IMR-90 (cell line): Measurements from ENCODE around the gene SERPINF2. TPM values are rescaled to one million over a fixed set of nuclear protein-coding genes. Genes with fewer than 3 reads are reported as not detected.

Source experiments
- ATAC-seq: fragments of 200-7000 bp; cut with Tn5 transposase; 2 replicates; pipeline ENCODE4 v1.9.1; 2020; ENCODE audit warnings: low read depth, mild to moderate bottlenecking, moderate library complexity
- BruUV-seq: library from RNA; stranded (reverse); fragments of 400-500 nt; replicated peaks from 2 replicates; lab custom pipeline; 2021; lab: Mats Ljungman, UMichigan
- CTCF ChIA-PET: fragments of 300-600 bp; formaldehyde crosslinking; extraction: SDS; loops from one replicate; lab custom pipeline; 2021; ENCODE audit warnings: antibody characterized with exemption; lab: Yijun Ruan, JAX
- POLR2A ChIA-PET: fragments of 300-600 bp; sonication (Branson Sonifier 250); formaldehyde crosslinking; loops from one replicate; lab custom pipeline; 2022; ENCODE audit warnings: antibody characterized with exemption; ENCODE audit not compliant: unreplicated experiment; lab: Charles Lee
- DNase-seq: peaks from one replicate; pipeline ENCODE4 v3.0.0; 2013
- H2AFZ ChIP-seq: replicated peaks from 2 replicates; pipeline ENCODE3; 2013; ENCODE audit warnings: low read length, mild to moderate bottlenecking; ENCODE audit not compliant: poor library complexity
- H2AK5ac ChIP-seq: 2 replicates; pipeline ENCODE4 v1.6.1; 2013; ENCODE audit warnings: low read depth, low read length, inconsistent platforms
- H2AK9ac ChIP-seq: replicated peaks from 2 replicates; pipeline ENCODE3; 2013; ENCODE audit warnings: mild to moderate bottlenecking, low read depth, low read length, moderate library complexity; ENCODE audit not compliant: poor library complexity
- H2BK120ac ChIP-seq: 2 replicates; pipeline ENCODE4 v1.6.1; 2013; ENCODE audit warnings: low read depth, low read length, inconsistent platforms
- H2BK15ac ChIP-seq: 3 replicates; pipeline ENCODE4 v1.6.1; 2013; ENCODE audit warnings: low read depth, low read length, inconsistent platforms
- H2BK20ac ChIP-seq: 2 replicates; pipeline ENCODE4 v1.6.1; 2013; ENCODE audit warnings: low read depth, mild to moderate bottlenecking, inconsistent platforms, low read length, moderate library complexity
- H2BK5ac ChIP-seq: 2 replicates; pipeline ENCODE4 v1.6.1; 2013; ENCODE audit warnings: mild to moderate bottlenecking, low read depth, low read length, inconsistent platforms; ENCODE audit not compliant: poor library complexity, severe bottlenecking
- H3K14ac ChIP-seq: replicated peaks from 2 replicates; pipeline ENCODE4 v1.6.1; 2013; ENCODE audit warnings: low read depth, low read length, inconsistent platforms
- H3K18ac ChIP-seq: 2 replicates; pipeline ENCODE4 v1.6.1; 2013; ENCODE audit warnings: low read depth, low read length, control low read depth
- H3K23ac ChIP-seq: 2 replicates; pipeline ENCODE4 v1.6.1; 2013; ENCODE audit warnings: low read depth, low read length, inconsistent platforms
- H3K27ac ChIP-seq: 2 replicates; pipeline ENCODE4 v1.5.1; 2013; ENCODE audit warnings: mild to moderate bottlenecking, control low read depth, low read length; ENCODE audit not compliant: insufficient read depth
- H3K27me3 ChIP-seq: 2 replicates; pipeline ENCODE4 v1.6.1; 2013; ENCODE audit warnings: low read length; ENCODE audit not compliant: control insufficient read depth, insufficient read depth
- H3K36me3 ChIP-seq: 2 replicates; pipeline ENCODE4 v1.6.1; 2013; ENCODE audit warnings: low read length, mixed read lengths; ENCODE audit not compliant: control insufficient read depth, insufficient read depth
- H3K4ac ChIP-seq: 2 replicates; pipeline ENCODE4 v1.6.1; 2013; ENCODE audit warnings: low read depth, low read length, inconsistent platforms
- H3K4me1 ChIP-seq: 2 replicates; pipeline ENCODE4 v1.6.1; 2013; ENCODE audit warnings: low read length, mixed read lengths; ENCODE audit not compliant: control insufficient read depth, insufficient read depth
- H3K4me2 ChIP-seq: 2 replicates; pipeline ENCODE4 v1.6.1; 2013; ENCODE audit warnings: low read depth, mild to moderate bottlenecking, control low read depth, low read length, moderate library complexity
- H3K4me3 ChIP-seq: 2 replicates; pipeline ENCODE4 v1.5.1; 2013; ENCODE audit warnings: low read depth, mild to moderate bottlenecking, control low read depth, low read length, moderate library complexity; ENCODE audit not compliant: insufficient read depth
- H3K56ac ChIP-seq: 2 replicates; pipeline ENCODE4 v1.6.1; 2013; ENCODE audit warnings: low read length, inconsistent platforms; ENCODE audit not compliant: insufficient read depth; ENCODE audit errors: extremely low read depth
- H3K79me1 ChIP-seq, 2 experiments: 2 replicates each; pipeline ENCODE4 v1.6.1; 2013; ENCODE audit warnings: low read length in 2 of 2, inconsistent platforms in 1 of 2, low read depth in 1 of 2
- H3K9ac ChIP-seq: 2 replicates; pipeline ENCODE4 v1.6.1; 2013; ENCODE audit warnings: low read depth, low read length, control low read depth
- H3K9me1 ChIP-seq: 2 replicates; pipeline ENCODE4 v1.6.1; 2013; ENCODE audit warnings: low read length, inconsistent platforms; ENCODE audit not compliant: insufficient read depth
- H3K9me3 ChIP-seq: 2 replicates; pipeline ENCODE4 v1.6.1; 2013; ENCODE audit warnings: low read length; ENCODE audit not compliant: control insufficient read depth, insufficient read depth
- H4K20me1 ChIP-seq: 2 replicates; pipeline ENCODE4 v1.6.1; 2013; ENCODE audit warnings: low read length, inconsistent platforms; ENCODE audit not compliant: insufficient read depth
- H4K5ac ChIP-seq: 2 replicates; pipeline ENCODE4 v1.6.1; 2013; ENCODE audit warnings: mild to moderate bottlenecking, low read depth, low read length, control low read depth
- H4K8ac ChIP-seq, 2 experiments: 2 replicates each; pipeline ENCODE4 v1.6.1; 2013; ENCODE audit warnings: low read depth in 2 of 2, low read length in 2 of 2, control low read depth in 1 of 2, inconsistent platforms in 1 of 2
- H4K91ac ChIP-seq: 2 replicates; pipeline ENCODE4 v1.6.1; 2013; ENCODE audit warnings: low read depth, low read length, inconsistent platforms; ENCODE audit not compliant: insufficient read depth
- CTCF ChIP-seq: conservative IDR thresholded peaks from 2 replicates; pipeline ENCODE4 v1.5.1; 2012; ENCODE audit warnings: mild to moderate bottlenecking, low read depth, low read length, improper control_type of control experiment
- MXI1 ChIP-seq: IDR thresholded peaks from 2 replicates; pipeline ENCODE4 v1.6.1; 2012; ENCODE audit warnings: low read depth, mild to moderate bottlenecking, low read length, moderate library complexity, borderline replicate concordance
- SMC3 ChIP-seq: fragments of 150-350 bp; IDR thresholded peaks from 2 replicates; pipeline ENCODE4 v1.6.1; 2016; ENCODE audit warnings: low read depth, mild to moderate bottlenecking, antibody characterized with exemption, low read length, moderate library complexity
- WGBS, 2 experiments: methylation state at CpG; one replicate each; pipeline versions ENCODE4 v1.1.5 to v1.1.7; 2013; ENCODE audit warnings: missing lambda C conversion rate in 2 of 2; ENCODE audit not compliant: insufficient read length in 1 of 2; ENCODE audit errors: extremely low coverage in 2 of 2; 5-methylcytosine and 5-hydroxymethylcytosine counted together
- dilution Hi-C: fragments of 300-500 bp; cut with HindIII; formaldehyde crosslinking; loops from one replicate; pipeline ENCODE4 v1.14.3; 2018; ENCODE audit warnings: low sequenced_read_pairs; ENCODE audit not compliant: unreplicated experiment
- in situ Hi-C: fragments of 300-500 bp; cut with MboI; formaldehyde crosslinking; loops from 3 replicates; pipeline ENCODE4 v1.14.3; 2019; ENCODE audit warnings: low sequenced_read_pairs, inconsistent platforms, mixed read lengths
- intact Hi-C: fragments of 100-400 bp; cut with micrococcal nuclease; formaldehyde crosslinking; loops from 2 replicates; pipeline ENCODE4 v1.10.0; 2022
- polyA plus RNA-seq, 3 experiments: library from polyadenylated mRNA; depleted of rRNA; stranded (reverse); fragments of >200 nt; gene quantifications; 2 replicates each; pipeline ENCODE4 v1.2.3, GENCODE V29; 2012; ENCODE audit warnings: low replicate concordance in 1 of 3
- total RNA-seq: library from RNA; depleted of rRNA; stranded (reverse); fragments of >200 nt; gene quantifications from 2 replicates; pipeline ENCODE4 v1.2.3, GENCODE V29; 2012

Gene SERPINF2
- total and polyA plus RNA-seq, 2 of the 4 experiments (the other 2 are of a cell fraction), result not detected

GRCh38 chr17:1743088-1743439, 393 bp downstream of the SERPINF2 start:
- Histone ChIP-seq H3K4me3 (no peak overlapping the region), H3K9me1 (no peaks in the 10 kb centered on the region), H3K9ac (no peak overlapping the region), H2BK15ac (no peak overlapping the region), H3K36me3 (no peaks in the 10 kb centered on the region; the same call in 1 of the 2 replicates), H3K4me1 (no peaks in the 10 kb centered on the region; the same call in 1 of the 2 replicates), H2AK5ac (no peak overlapping the region), H2BK120ac (no peak overlapping the region), H2AK9ac (no peak overlapping the region), H4K5ac (no peak overlapping the region), H2BK5ac (no peak overlapping the region), H4K20me1 (no peaks in the 10 kb centered on the region), H2BK20ac (no peak overlapping the region), H2AFZ (no peak overlapping the region), H3K14ac (no peak overlapping the region), H3K56ac (no peak overlapping the region), H3K9me3 (no peaks in the 10 kb centered on the region), H3K23ac (no peak overlapping the region), H4K91ac (no peak overlapping the region), H3K18ac (no peak overlapping the region), H3K4me2 (no peak overlapping the region), H4K8ac (no peak overlapping the region), H3K79me1 (no peaks in the 10 kb centered on the region), H3K27me3 (peaks cover 2% of the 10 kb centered on the region; the same call in 1 of the 2 replicates), H3K27ac (no peak overlapping the region), H3K4ac (no peak overlapping the region)
- no TSS peak for BruUV-seq
- intact Hi-C loops (no loop called here), in situ Hi-C loops (no loop called here), dilution Hi-C loops (no loop called here)
- ATAC-seq (no peak), DNase-seq (no peak)
- ChIA-PET POLR2A (no interaction called here), CTCF (no interaction called here)
- TF ChIP-seq SMC3 (no peak), CTCF (no peak), MXI1 (no peak)
- no CpG with 5 or more reads among the region's 2 CpGs for whole genome bisulfite sequencing, 2 experiments
